Measurements from ENCODE around the gene ANOS1. TPM values are rescaled to one million over a fixed set of nuclear protein-coding genes. Genes with fewer than 3 reads are reported as not detected.
"Not testable (repeated sequence)": the region's sequence is repeated elsewhere in the genome, so short reads cannot be mapped to it uniquely, and the experiment has no call there.

ANOS1 gene
- total and polyA plus RNA-seq, 2 experiments from 2014 or later: 10.4 to 22.5 TPM

DNA sequence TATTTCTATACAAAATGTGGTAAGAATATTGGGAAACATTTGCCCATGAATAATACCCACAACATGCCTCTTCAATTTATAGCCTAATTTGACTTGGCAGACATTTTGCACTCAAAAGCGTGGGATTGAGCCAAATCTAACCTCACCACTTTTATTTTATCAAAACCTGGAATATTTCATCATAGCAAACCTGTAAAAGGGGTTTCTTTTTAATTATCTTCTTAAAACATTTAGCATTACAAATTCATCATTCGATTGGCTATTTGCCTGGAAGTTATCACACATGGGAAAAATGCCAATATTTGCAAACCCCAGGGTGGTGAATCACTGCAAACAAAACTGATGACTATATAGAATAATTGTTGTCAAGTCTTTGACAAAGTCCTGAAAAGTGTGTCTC lies 211.1 kb downstream of the ANOS1 start:
- H3K27me3 ChIP-seq: no peaks in the 10 kb centered on the region
- H3K36me3 ChIP-seq: no peaks in the 10 kb centered on the region
- no peaks in the 10 kb centered on the region for H3K4me1 ChIP-seq (ENCODE audit: low read depth)
- no peak overlapping the region for H3K4me3 ChIP-seq
- no peaks in the 10 kb centered on the region for H3K9me3 ChIP-seq (ENCODE audit: low read depth)
- H3K27ac ChIP-seq: no peak overlapping the region
- peak in 1 of 2 donors; percentile 14 for DNase-seq (ENCODE audit: low read depth in 1 of 2, low spot score in 1 of 2)
- TF ChIP-seq, protein P1, sequence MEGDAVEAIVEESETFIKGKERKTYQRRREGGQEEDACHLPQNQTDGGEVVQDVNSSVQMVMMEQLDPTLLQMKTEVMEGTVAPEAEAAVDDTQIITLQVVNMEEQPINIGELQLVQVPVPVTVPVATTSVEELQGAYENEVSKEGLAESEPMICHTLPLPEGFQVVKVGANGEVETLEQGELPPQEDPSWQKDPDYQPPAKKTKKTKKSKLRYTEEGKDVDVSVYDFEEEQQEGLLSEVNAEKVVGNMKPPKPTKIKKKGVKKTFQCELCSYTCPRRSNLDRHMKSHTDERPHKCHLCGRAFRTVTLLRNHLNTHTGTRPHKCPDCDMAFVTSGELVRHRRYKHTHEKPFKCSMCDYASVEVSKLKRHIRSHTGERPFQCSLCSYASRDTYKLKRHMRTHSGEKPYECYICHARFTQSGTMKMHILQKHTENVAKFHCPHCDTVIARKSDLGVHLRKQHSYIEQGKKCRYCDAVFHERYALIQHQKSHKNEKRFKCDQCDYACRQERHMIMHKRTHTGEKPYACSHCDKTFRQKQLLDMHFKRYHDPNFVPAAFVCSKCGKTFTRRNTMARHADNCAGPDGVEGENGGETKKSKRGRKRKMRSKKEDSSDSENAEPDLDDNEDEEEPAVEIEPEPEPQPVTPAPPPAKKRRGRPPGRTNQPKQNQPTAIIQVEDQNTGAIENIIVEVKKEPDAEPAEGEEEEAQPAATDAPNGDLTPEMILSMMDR (IDR thresholded peaks at IDR 0.05; ENCODE audit: low read depth, low read length): no peak

GRCh38 chrX:8520178-8520577 lies 211.8 kb downstream of the ANOS1 start:
- Histone ChIP-seq H3K4me1 (ENCODE audit: low read depth) (no peaks in the 10 kb centered on the region), H3K9me3 (ENCODE audit: low read depth) (no peaks in the 10 kb centered on the region), H3K36me3 (no peaks in the 10 kb centered on the region), H3K27ac (no peak overlapping the region), H3K4me3 (no peak overlapping the region), H3K27me3 (no peaks in the 10 kb centered on the region)
- DNase-seq (ENCODE audit: low read depth in 1 of 2, low spot score in 1 of 2): no peak
- TF ChIP-seq, protein P1 (IDR thresholded peaks at IDR 0.05; ENCODE audit: low read depth, low read length): no peak

GRCh38 chrX:8504451-8504850 lies 227.5 kb downstream of the ANOS1 start:
- Histone ChIP-seq H3K36me3 (no peaks in the 10 kb centered on the region), H3K27ac (no peak overlapping the region), H3K9me3 (ENCODE audit: low read depth) (no peaks in the 10 kb centered on the region), H3K27me3 (no peaks in the 10 kb centered on the region), H3K4me1 (ENCODE audit: low read depth) (peaks cover 4% of the 10 kb centered on the region), H3K4me3 (no peak overlapping the region)
- TF ChIP-seq, protein P1 (IDR thresholded peaks at IDR 0.05; ENCODE audit: low read depth, low read length): no peak
- peak in 1 of 2 donors; percentile 84 for DNase-seq (ENCODE audit: low read depth in 1 of 2, low spot score in 1 of 2)

GRCh38 chrX:8502101-8502500 lies 229.8 kb downstream of the ANOS1 start:
- H3K36me3 ChIP-seq; H3K4me1 ChIP-seq (ENCODE audit: low read depth); H3K4me3 ChIP-seq; DNase-seq (ENCODE audit: low read depth in 1 of 2, low spot score in 1 of 2); H3K27me3 ChIP-seq; H3K27ac ChIP-seq; H3K9me3 ChIP-seq (ENCODE audit: low read depth): not testable (repeated sequence)

DNA sequence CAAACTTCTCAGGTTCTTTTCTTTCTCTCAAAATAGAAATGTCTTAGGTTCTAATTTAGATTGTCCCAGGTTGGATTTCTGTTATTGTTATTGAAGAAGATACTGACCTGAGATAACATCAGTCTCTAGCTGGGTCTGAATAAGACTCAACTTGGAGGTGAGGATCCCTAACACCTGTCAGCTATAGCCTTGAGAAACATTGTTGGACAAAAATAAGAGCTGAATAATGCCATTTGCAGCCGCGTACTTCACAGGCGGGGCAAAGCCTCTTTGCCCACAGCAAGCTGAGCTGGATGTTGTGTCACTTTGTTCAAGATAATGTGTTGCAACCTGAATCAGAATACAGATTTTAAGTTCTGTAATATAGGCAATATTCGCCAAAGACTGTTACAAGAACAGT lies 231.7 kb downstream of the ANOS1 start:
- Histone ChIP-seq H3K4me1 (ENCODE audit: low read depth) (peaks cover 4% of the 10 kb centered on the region), H3K27me3 (no peaks in the 10 kb centered on the region), H3K4me3 (no peak overlapping the region), H3K36me3 (no peaks in the 10 kb centered on the region), H3K27ac (no peak overlapping the region), H3K9me3 (ENCODE audit: low read depth) (no peaks in the 10 kb centered on the region)
- no peak for DNase-seq (ENCODE audit: low read depth in 1 of 2, low spot score in 1 of 2)
- TF ChIP-seq, protein P1 (IDR thresholded peaks at IDR 0.05; ENCODE audit: low read depth, low read length): no peak

DNA sequence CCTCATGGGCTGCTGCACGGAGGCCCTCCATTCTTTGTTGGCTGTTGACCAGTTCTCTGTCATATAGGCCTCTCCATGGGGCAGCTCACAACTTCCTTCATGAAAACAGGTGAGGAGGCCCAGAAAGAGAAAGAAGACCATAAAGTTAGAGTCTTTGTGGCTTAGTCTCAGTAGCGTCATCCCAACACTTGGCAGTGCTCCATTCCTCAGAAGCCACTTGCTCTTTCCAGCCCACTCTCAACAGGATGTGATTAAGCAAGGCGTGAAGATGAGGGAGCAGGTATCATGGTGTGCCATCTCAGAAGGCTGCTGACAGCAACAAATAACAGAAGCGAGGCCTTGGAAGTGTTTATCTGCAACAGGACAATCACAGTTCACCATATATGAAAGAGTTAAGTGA lies 236.9 kb downstream of the ANOS1 start:
- H3K27ac ChIP-seq; H3K4me3 ChIP-seq; H3K36me3 ChIP-seq; DNase-seq (ENCODE audit: low read depth in 1 of 2, low spot score in 1 of 2); H3K9me3 ChIP-seq (ENCODE audit: low read depth); H3K27me3 ChIP-seq; H3K4me1 ChIP-seq (ENCODE audit: low read depth): not testable (repeated sequence)

DNA sequence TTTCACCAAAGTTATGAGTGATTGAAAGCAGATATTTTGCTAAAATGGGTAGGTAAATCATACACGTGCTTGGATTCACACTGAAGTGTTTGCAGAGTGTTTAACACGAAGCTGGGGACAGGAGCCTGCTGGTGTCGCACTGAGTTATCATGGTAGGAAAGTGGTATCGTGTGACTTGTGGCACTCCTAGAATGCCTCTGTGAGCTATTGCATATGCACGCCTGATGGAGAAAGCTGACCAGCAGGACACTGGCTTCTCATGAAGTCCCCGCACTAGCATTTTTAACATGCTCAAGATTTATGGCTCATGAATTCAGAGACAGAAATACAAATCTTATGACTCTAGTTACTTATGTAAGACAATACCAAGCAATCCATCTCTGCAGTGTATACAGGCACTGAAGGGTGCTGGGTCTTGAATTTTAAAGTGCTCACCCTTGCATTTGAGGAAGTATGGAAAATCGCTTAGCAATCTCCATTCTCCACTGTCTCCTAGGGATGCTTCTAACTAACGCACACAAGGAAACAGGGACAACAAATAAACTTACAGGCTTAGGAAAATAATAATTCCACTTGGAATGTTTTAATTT lies 247.5 kb downstream of the ANOS1 start:
- Histone ChIP-seq H3K27me3 (no peaks in the 10 kb centered on the region), H3K27ac (no peak overlapping the region), H3K4me1 (ENCODE audit: low read depth) (no peaks in the 10 kb centered on the region), H3K36me3 (no peaks in the 10 kb centered on the region), H3K4me3 (no peak overlapping the region), H3K9me3 (ENCODE audit: low read depth) (no peaks in the 10 kb centered on the region)
- peak in 1 of 2 donors; percentile 35 for DNase-seq (ENCODE audit: low read depth in 1 of 2, low spot score in 1 of 2)
- TF ChIP-seq, protein P1 (IDR thresholded peaks at IDR 0.05; ENCODE audit: low read depth, low read length): no peak

Data from cardiac muscle cell (in vitro differentiated cells and primary cell).